NCI-H510A treated with DMSO at 0.1 percent for 48 hours (cell line): ENCODE results near the gene SLC26A8.
"Not testable (repeated sequence)": the region's sequence is repeated elsewhere in the genome, so short reads cannot be mapped to it uniquely, and the experiment has no call there.

Experiments used
- DNase-seq: peaks from one replicate; lab custom pipeline; 2025; lab: John Stamatoyannopoulos, UW

Gene SLC26A8

GRCh38 chr6:35909571-35909970 lies 114.9 kb downstream of the SLC26A8 start:
- not testable (repeated sequence) for DNase-seq

GRCh38 chr6:35908753-35909401 lies 115.6 kb downstream of the SLC26A8 start:
- DNase-seq = not testable (repeated sequence)

GRCh38 chr6:35907750-35908149 lies 116.7 kb downstream of the SLC26A8 start:
- DNase-seq = no peak

GRCh38 chr6:35906499-35906846 lies 118.0 kb downstream of the SLC26A8 start:
- no peak for DNase-seq

GRCh38 chr6:35905841-35906498 lies 118.5 kb downstream of the SLC26A8 start:
- DNase-seq = no peak

- DNase-seq = no peak
These were observed 119.2 kb downstream of the SLC26A8 start for GRCh38 chr6:35905141-35905785.

- DNase-seq = no peak
These were observed 120.8 kb downstream of the SLC26A8 start for GRCh38 chr6:35903679-35904078.

GRCh38 chr6:35900448-35900847 lies 124.0 kb downstream of the SLC26A8 start:
- no peak for DNase-seq

GRCh38 chr6:35898003-35898402 lies 126.4 kb downstream of the SLC26A8 start:
- no peak for DNase-seq

- no peak for DNase-seq
These were observed 127.0 kb downstream of the SLC26A8 start for GRCh38 chr6:35897486-35897885.

- DNase-seq = no peak
These were observed 127.4 kb downstream of the SLC26A8 start for GRCh38 chr6:35897036-35897435.

GRCh38 chr6:35896228-35896627 lies 128.2 kb downstream of the SLC26A8 start:
- no peak for DNase-seq

GRCh38 chr6:35895560-35895959 lies 128.9 kb downstream of the SLC26A8 start:
- DNase-seq = no peak

GRCh38 chr6:35894776-35895175 lies 129.7 kb downstream of the SLC26A8 start:
- DNase-seq = no peak
